Effector memory CD8-positive, alpha-beta T cell (primary cell): Measurements from ENCODE around the gene KCNAB2.

Experiments used
- ATAC-seq: fragments of 150-1000 bp; cut with Tn5 transposase; replicated peaks from 2 replicates; pipeline ENCODE4 v1.10.0; 2021; ENCODE audit warnings: mild to moderate bottlenecking, moderate library complexity
- DNase-seq, 3 experiments: peaks; one replicate each; pipeline ENCODE4 v3.0.0; 2021
- H3K27ac Mint-ChIP-seq, 2 donors: one replicate each; pipeline ENCODE4 v1.8.0; 2022; ENCODE audit warnings: mild to moderate bottlenecking in 2 of 2, mixed read lengths in 2 of 2, moderate library complexity in 2 of 2
- H3K27me3 Mint-ChIP-seq, 2 donors: one replicate each; pipeline ENCODE4 v1.8.0; 2022; ENCODE audit warnings: mixed read lengths in 2 of 2
- H3K36me3 Mint-ChIP-seq: one replicate; pipeline ENCODE4 v1.8.0; 2022; ENCODE audit warnings: mild to moderate bottlenecking, moderate library complexity, mixed read lengths; ENCODE audit not compliant: insufficient read depth
- H3K4me1 Mint-ChIP-seq, 2 donors: one replicate each; pipeline ENCODE4 v1.8.0; 2022; ENCODE audit warnings: low read depth in 2 of 2, mixed read lengths in 2 of 2
- H3K4me3 Mint-ChIP-seq, 2 donors: one replicate each; pipeline ENCODE4 v1.8.0; 2022; ENCODE audit warnings: mild to moderate bottlenecking in 2 of 2, mixed read lengths in 2 of 2, moderate library complexity in 2 of 2
- H3K9me3 Mint-ChIP-seq, 2 donors: one replicate each; pipeline ENCODE4 v1.8.0; 2022; ENCODE audit warnings: mixed read lengths in 2 of 2

Gene KCNAB2

DNA sequence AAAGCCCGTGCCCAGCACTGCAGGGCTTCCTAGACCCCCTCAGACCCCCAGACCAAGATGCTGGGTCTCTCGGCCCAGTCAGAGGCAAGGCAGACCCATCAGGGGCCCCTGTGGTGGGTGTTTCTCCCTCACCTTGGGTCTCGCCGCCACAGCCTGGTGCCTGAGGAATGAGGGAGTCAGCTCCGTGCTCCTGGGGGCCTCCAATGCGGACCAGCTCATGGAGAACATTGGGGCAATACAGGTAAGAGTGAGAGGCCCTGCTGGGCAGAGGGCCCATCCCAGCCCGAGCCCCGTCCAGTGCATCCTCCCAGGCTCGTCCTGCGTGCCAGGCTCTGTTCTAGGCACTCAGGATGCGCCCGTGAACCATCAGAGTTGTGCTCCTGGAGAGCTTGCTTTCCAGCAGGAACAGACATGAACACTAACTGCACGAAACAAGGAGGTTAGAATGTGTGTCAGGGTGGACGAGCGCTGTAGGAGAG is 51.5 kb downstream of the KCNAB2 start:
- no peak for DNase-seq
- Mint-ChIP-seq H3K27ac (no peak overlapping the region), H3K27me3 (no peaks in the 10 kb centered on the region), H3K4me1 (peaks cover 8 to 15% of the 10 kb centered on the region in 2 donors), H3K9me3 (no peaks in the 10 kb centered on the region), H3K36me3 (peaks cover 33% of the 10 kb centered on the region), H3K4me3 (no peak overlapping the region)
- no peak for ATAC-seq

DNA sequence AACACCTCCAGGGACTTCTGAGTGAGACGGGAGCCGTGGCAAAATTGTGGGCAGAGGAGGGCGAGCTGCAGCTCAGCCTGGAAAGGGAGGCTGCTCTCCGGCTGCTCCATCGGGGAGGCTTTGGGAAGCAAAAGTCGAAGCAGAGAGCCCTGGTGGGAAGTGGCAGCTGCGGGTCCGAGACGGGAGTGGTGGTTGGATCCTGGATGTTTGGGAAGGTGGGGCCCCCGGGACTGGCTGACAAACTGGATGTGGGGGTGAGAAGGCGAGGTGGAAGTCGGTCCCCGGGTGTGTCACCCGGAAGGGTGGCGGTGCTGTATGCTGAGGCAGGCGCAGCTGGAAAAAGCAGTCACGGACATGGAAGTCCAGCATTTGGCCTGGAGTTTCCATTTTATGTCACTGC is 52.1 kb downstream of the KCNAB2 start:
- H3K9me3 Mint-ChIP-seq: no peaks in the 10 kb centered on the region
- H3K27me3 Mint-ChIP-seq: no peaks in the 10 kb centered on the region
- peak overlapping the region in 1 of 2 donors; percentile 30 for H3K27ac Mint-ChIP-seq
- no peak for ATAC-seq
- H3K4me3 Mint-ChIP-seq: peak overlapping the region in 1 of 2 donors; percentile 43
- H3K4me1 Mint-ChIP-seq: peaks cover 8 to 15% of the 10 kb centered on the region in 2 donors
- H3K36me3 Mint-ChIP-seq: peaks cover 33% of the 10 kb centered on the region
- no peak for DNase-seq

DNA sequence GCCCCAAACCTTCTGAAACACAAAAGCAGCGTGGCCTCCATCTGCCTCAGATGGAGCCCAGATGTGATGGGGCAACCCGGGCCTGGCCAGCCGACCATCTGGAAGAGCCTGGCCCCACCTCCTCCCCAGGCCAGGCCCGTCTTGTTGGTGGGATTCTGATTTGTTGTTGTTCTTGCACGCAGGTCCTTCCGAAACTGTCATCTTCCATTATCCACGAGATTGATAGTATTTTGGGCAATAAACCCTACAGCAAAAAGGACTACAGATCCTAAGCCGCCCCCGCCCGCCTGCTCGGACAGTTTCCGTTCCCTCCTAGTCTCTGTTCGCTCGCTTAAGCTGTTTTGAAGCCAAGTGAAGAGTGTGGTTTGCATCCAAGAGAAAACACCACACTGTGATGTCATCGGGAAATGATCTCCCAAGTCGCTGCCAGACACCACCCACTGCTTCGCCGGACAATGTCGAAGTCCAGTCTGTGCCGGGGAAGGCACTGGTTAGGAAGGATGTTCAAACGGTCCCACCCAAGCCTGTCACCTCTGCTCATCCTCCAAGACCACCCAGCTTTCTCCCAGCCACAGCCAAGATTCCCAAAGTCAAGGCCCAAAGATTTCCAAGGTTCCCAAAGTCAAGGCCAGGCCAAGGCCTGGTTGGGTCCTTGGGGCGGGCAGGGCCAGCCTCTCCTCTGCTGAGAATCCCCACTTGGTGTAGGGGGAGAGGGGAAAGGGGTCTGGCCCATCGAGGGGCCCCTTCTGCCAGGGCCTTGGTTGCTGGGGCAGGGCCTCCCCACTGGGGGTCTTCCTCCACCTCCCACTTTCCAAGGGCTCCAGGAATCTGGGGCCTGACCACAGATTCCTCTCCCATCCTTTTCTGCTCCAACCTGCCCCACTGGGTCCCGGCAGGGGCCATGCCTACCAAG is 52.9 kb downstream of the KCNAB2 start:
- peaks cover 8 to 15% of the 10 kb centered on the region in 2 donors for H3K4me1 Mint-ChIP-seq
- H3K4me3 Mint-ChIP-seq: no peak overlapping the region
- H3K36me3 Mint-ChIP-seq: peaks cover 30% of the 10 kb centered on the region
- no peaks in the 10 kb centered on the region for H3K9me3 Mint-ChIP-seq
- H3K27me3 Mint-ChIP-seq: no peaks in the 10 kb centered on the region
- DNase-seq (no peak), ATAC-seq (no peak)
- H3K27ac Mint-ChIP-seq: peak overlapping the region in 1 of 2 donors; percentile 30

DNA sequence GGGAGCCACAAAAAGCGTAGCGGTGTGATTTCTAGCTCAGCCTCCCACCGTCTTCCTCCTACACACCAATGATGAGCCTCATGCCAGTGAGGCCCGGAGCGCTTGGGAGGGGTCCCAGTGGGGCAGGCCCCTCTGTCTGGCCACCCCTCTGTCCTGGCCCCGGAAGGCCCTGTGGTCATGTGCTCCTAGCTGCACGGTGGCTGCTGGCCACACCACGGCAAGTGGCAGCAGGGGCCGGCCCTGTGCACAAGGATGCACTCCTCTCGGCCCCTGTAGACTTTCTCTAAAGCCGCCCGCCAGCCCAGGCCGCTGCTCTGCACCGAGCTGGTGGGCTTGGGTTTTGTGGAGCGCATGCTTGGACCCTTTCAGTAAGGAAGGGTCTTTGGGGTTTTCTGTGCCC is 53.6 kb downstream of the KCNAB2 start:
- Mint-ChIP-seq H3K4me1 (peaks cover 8 to 11% of the 10 kb centered on the region in 2 donors), H3K4me3 (no peak overlapping the region), H3K27ac (no peak overlapping the region), H3K9me3 (no peaks in the 10 kb centered on the region), H3K27me3 (no peaks in the 10 kb centered on the region), H3K36me3 (peaks cover 26% of the 10 kb centered on the region)
- DNase-seq (no peak), ATAC-seq (no peak)

DNA sequence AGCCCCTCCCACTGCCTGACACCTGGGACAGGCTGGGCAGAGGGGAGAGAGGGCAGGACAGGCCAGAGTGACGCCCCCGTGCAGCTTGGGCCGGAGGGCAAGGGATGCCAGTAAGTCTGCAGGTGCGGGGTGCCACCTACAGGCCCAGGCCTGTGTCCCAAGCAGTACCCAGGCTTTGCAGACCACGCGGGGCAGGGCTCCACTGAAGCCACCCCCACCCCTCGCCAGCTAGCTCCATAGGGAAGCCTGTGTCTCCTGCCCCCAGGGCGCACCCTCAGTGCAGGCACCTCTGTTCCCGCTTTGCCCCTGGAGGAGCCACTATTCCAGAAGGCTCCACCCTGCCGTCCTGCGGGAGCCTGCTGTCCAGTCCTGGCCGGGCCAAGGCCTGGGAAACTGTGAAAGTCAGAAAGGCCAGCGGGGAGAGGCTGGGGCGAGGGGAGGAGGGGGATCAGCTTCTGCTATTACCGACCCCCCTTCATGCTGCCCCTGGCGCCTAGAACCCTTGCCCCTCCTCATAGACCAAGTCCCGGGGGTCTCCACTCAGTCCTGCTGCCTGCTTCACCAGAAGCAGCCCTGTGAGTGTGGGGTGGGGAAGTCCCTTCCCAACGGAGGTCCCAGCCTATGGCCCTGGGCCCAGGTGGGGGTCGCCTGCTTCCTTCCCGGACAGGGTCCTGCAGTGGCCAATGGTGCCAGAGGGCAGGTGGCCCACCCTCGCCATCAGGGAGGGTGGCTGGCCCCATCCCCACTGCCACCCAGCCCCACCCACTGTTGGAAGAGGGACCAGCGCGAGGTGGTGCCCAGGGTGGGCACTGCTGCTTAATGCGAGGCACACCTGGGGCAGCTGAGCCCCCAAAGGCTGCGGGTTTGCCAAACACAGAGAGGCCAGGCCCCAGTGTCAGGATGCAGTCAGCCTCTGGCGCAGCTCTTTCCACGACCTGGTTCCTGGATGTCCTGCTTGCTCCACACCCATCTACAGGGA is 54.4 kb downstream of the KCNAB2 start:
- Mint-ChIP-seq H3K27me3 (no peaks in the 10 kb centered on the region), H3K9me3 (no peaks in the 10 kb centered on the region), H3K36me3 (peaks cover 20% of the 10 kb centered on the region), H3K4me1 (peaks cover 8 to 11% of the 10 kb centered on the region in 2 donors), H3K27ac (peak overlapping the region in 1 of 2 donors; percentile 44), H3K4me3 (no peak overlapping the region)
- no peak for DNase-seq
- ATAC-seq: peak; percentile 44

DNA sequence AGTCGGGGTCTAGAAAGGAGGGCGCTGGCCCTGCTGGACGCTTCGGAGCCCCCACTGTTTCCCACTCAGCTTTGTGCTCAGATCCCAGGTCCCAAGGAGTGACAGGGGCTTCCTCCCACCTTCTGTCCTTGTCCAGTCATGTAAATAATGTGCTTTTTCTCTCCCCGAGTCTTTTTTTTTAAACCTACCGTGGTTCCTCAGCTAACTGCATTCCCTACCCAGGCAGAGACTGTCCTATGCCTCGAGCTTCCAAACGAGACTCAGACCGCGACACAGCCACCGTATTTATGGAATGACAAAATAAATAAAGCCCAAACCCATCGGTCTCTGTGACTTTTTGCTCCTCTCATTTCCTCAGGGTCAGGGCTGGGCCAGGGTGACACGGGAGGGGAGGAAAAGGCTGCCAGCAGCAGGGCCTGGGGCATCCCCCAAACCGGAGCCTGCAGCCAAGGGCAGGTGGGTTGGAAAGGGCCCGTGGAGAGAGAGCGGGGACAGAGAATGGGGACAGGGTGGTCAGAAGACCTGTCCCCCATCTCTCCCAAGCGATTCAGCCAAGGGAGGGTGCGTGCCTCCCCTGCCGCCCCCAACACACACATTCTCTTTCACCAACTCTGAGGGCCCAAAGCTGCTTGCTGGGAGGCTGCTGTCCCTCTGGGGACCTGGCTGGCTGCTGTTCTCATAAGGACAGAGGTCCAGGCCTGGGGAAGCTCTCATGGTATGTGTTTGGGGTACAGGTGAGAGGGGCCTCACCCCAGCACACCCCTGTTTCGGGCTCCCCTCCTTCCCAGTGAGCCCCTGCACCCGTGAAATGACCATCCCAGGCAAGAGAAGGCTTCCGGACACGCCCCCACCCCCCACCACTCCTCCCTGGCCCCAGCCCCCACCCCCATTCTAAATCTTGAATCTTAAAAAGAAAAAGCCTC is 55.4 kb downstream of the KCNAB2 start:
- H3K27ac Mint-ChIP-seq: peak overlapping the region; percentile 44 to 49

DNA sequence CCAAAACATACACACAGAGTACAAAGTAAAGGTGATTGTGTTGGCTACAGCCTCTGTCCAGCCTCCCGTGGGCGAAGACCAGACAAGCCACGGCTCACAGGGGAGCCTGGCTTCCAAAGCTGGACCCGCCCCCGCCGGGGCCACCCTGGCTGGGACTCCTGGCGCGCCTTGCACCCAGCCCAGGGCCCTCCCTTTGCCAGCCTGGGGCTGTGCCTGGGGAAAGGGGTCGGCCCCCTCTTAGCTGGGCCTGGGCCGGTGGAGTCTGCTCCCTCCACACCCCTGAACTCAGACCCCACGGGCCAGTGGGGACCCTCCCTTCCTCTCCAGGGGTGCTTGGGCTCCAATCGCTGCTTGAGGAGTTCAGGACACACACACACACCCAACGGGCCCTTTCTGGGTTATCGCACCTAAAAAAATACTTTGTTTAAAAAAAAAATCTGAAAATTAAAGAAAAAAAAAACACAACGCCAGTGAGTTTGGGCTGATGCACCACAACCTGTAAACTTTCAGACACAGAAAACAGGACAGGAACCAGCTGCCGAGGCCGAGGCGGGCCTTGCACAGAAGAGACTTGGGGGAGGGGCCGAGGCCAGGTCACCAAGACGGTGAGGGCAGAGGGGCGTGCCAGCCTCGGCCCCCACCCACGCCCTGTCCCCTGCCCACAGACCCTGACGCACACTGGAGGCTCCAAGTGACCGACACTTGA is 56.3 kb downstream of the KCNAB2 start:
- Mint-ChIP-seq H3K36me3 (peaks cover 15% of the 10 kb centered on the region), H3K4me3 (no peak overlapping the region), H3K4me1 (peaks cover 8 to 11% of the 10 kb centered on the region in 2 donors), H3K27ac (no peak overlapping the region), H3K27me3 (no peaks in the 10 kb centered on the region), H3K9me3 (no peaks in the 10 kb centered on the region)
- DNase-seq (no peak), ATAC-seq (no peak)

More for the DNA sequence above, 55.4 kb downstream of the KCNAB2 start:
- ATAC-seq (no peak), DNase-seq (no peak)
- peaks cover 20% of the 10 kb centered on the region for H3K36me3 Mint-ChIP-seq
- H3K4me1 Mint-ChIP-seq: peaks cover 8 to 11% of the 10 kb centered on the region in 2 donors
- no peaks in the 10 kb centered on the region for H3K27me3 Mint-ChIP-seq
- H3K9me3 Mint-ChIP-seq: no peaks in the 10 kb centered on the region
- H3K4me3 Mint-ChIP-seq: no peak overlapping the region

DNA sequence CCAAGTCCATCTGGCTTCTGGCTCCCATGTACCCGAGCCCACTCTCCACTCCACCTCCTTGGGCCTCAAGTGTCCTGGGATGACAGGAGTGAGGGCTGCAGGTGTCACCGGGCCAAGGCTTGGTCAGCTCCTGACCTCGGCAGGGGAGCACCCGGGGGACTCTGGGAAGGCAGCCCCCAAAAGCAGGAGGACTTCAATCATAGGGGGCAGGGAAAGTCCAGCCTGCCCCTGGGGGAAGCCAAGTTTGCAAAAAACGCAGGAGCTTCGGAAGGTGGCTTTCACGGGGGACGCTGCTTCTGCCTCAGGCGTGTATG is 56.8 kb downstream of the KCNAB2 start:
- no peak overlapping the region for H3K27ac Mint-ChIP-seq
- no peaks in the 10 kb centered on the region for H3K9me3 Mint-ChIP-seq
- H3K27me3 Mint-ChIP-seq: peaks cover 0 to 5% of the 10 kb centered on the region in 2 donors
- H3K4me3 Mint-ChIP-seq: no peak overlapping the region
- no peak for ATAC-seq
- H3K4me1 Mint-ChIP-seq: peaks cover 8 to 11% of the 10 kb centered on the region in 2 donors
- DNase-seq: no peak
- H3K36me3 Mint-ChIP-seq: peaks cover 15% of the 10 kb centered on the region

DNA sequence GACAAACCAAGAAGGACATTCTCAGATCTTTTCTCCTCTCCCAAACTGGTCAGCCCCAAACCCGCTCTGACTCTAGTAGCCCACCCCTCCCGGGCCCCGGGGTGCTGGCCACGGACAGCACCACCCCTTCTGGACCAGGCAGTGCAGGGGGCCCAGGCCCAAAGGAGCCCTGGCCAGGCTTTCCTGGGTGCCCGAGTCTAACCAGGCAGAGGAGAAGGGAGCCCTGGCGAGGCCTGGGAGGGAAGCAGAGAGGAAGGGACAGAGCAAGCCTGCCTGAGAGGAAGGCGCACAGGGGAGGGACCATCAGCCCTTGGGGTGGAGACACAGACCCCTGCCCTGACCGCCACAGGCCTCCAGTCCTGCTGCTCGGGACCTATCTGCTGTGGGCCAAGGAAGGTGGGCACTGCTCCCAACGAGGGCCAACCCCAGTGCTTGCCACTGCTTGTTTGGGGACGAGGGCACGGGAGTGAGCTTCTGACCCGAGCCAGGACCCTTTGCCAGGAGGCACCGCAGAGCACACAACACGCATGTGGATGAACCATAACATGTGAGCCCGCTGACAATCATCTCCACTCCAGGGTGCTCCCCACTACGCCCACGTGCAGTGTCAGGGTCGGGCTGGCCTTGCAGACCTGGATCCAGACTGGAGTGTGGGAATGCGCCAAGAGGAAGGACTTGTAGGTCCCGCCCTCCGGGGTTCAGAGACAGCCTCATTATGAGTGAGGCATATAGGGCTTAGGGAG is 57.6 kb downstream of the KCNAB2 start:
- no peak for ATAC-seq
- H3K36me3 Mint-ChIP-seq: peaks cover 8% of the 10 kb centered on the region
- no peak overlapping the region for H3K4me3 Mint-ChIP-seq
- H3K9me3 Mint-ChIP-seq: no peaks in the 10 kb centered on the region
- DNase-seq: no peak
- H3K27me3 Mint-ChIP-seq: peaks cover 4 to 13% of the 10 kb centered on the region in 2 donors
- H3K27ac Mint-ChIP-seq: no peak overlapping the region
- H3K4me1 Mint-ChIP-seq: peaks cover 6 to 8% of the 10 kb centered on the region in 2 donors

DNA sequence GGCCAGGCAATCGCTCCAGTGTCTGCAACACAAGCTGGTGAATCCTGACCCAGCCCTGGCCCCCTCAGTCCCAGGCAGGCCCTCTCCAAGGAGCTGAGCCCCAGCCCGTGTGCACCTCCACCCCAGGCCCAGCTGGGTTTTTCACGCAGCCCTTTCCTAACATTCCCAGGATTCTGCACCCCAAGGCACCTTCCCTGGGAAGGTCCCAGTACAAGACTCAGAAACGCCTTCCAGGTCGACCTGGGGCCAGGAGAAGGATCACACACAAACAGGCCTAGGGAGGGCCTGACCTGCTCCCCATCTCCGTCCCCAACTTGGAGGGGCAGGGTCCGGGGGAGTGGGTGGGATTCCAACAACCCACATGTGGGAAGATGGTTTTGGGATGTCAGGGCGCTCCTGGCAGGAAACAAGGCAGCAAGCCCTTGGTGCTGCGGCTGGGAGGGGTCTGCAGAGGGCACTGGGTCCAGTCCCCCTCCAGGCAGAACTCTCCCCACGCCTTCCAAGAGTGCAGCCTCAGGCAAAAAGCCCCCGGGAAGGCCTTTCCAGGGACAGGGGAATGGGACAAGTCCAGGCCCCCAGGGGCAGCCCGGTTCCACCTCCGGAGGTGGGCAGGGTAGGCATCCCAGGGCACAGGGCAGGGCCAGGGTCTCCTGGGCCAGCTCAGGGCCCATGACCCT is 58.3 kb downstream of the KCNAB2 start:
- no peak overlapping the region for H3K27ac Mint-ChIP-seq
- no peak for ATAC-seq
- no peaks in the 10 kb centered on the region for H3K9me3 Mint-ChIP-seq
- H3K4me3 Mint-ChIP-seq: no peak overlapping the region
- no peak for DNase-seq
- peaks cover 6 to 8% of the 10 kb centered on the region in 2 donors for H3K4me1 Mint-ChIP-seq
- peaks cover 11 to 20% of the 10 kb centered on the region in 2 donors for H3K27me3 Mint-ChIP-seq
- H3K36me3 Mint-ChIP-seq: peaks cover 6% of the 10 kb centered on the region

DNA sequence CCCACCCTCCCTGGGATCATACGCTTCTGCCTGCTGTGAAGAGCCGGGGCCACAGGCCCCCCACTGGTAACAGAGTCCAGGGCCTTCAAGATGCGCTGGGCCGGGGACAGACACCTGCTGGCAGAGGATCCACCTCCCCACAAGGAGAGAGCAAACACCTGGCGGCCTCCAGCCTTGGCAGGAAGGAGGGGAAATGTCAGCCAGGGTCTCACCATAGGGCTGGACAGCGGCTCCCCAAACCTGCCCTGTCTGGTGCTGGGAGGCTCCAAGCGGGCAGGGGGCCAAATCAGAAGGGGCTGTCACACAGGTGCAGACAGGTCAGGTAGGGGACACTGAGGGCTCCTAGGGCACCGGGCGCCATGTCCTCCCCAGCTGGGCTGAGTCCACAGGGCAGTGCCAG is 58.9 kb downstream of the KCNAB2 start:
- H3K9me3 Mint-ChIP-seq: no peaks in the 10 kb centered on the region
- no peak for ATAC-seq

More for the DNA sequence above, 58.9 kb downstream of the KCNAB2 start:
- H3K36me3 Mint-ChIP-seq: no peaks in the 10 kb centered on the region
- DNase-seq: no peak
- no peak overlapping the region for H3K27ac Mint-ChIP-seq
- H3K4me3 Mint-ChIP-seq: no peak overlapping the region
- H3K27me3 Mint-ChIP-seq: peaks cover 11 to 22% of the 10 kb centered on the region in 2 donors
- peaks cover 6 to 8% of the 10 kb centered on the region in 2 donors for H3K4me1 Mint-ChIP-seq
